ENCODE measurements around the gene MAP2K1. TPM values are rescaled to one million over a fixed set of nuclear protein-coding genes. Genes with fewer than 3 reads are reported as not detected.

The MAP2K1 gene
- total and polyA plus RNA-seq, 2 of the 4 experiments (the other 2 are of a cell fraction) = 34.7 to 37.8 TPM

GRCh38 chr15:66417736-66418135 is 31.0 kb downstream of the MAP2K1 start:
- Histone ChIP-seq H3K27ac (ENCODE audit: insufficient read depth, low read length) (no peak overlapping the region), H3K9me3 (ENCODE audit: control insufficient read depth, insufficient read depth, low read length) (peaks cover 2% of the 10 kb centered on the region), H3K27me3 (ENCODE audit: control insufficient read depth, insufficient read depth, low read length) (no peaks in the 10 kb centered on the region), H2AK5ac (ENCODE audit: low read depth, low read length) (no peak overlapping the region), H3K9me1 (ENCODE audit: insufficient read depth, low read length) (0 out of 2 replicates have a peak, but pooled peaks cover 10% of the 10 kb centered on the region), H4K5ac (ENCODE audit: low read depth, low read length) (no peak overlapping the region), H2BK20ac (ENCODE audit: low read depth, low read length) (no peak overlapping the region), H2BK15ac (ENCODE audit: low read depth, low read length) (no peak overlapping the region), H3K4me1 (ENCODE audit: control insufficient read depth, insufficient read depth, low read length) (0 out of 2 replicates have a peak, but pooled peaks cover 1% of the 10 kb centered on the region), H3K56ac (ENCODE audit: extremely low read depth, insufficient read depth, low read length) (peak overlapping the region; percentile 17; the same call in 1 of the 2 replicates), H2BK120ac (ENCODE audit: low read depth, low read length) (no peak overlapping the region), H3K4ac (ENCODE audit: low read depth, low read length) (no peak overlapping the region), H4K20me1 (ENCODE audit: insufficient read depth, low read length) (peaks cover 57% of the 10 kb centered on the region), H3K4me3 (ENCODE audit: insufficient read depth, low read depth, low read length) (peak overlapping the region; percentile 32; the same call in 1 of the 2 replicates), H4K91ac (ENCODE audit: insufficient read depth, low read depth, low read length) (no peak overlapping the region), H3K23ac (ENCODE audit: low read depth, low read length) (peak overlapping the region; percentile 65; the same call in 1 of the 2 replicates), H3K4me2 (ENCODE audit: low read depth, low read length) (peak overlapping the region; percentile 91), H2AK9ac (replicated peaks; ENCODE audit: low read depth, low read length, poor library complexity) (no peak overlapping the region), H3K14ac (replicated peaks; ENCODE audit: low read depth, low read length) (peak overlapping the region; percentile 74; the same call in 1 of the 2 replicates), H2BK5ac (ENCODE audit: low read depth, low read length, poor library complexity, severe bottlenecking) (no peak overlapping the region), H4K8ac (ENCODE audit: low read depth in 2 of 2, low read length in 2 of 2) (peak overlapping the region in 1 of 2 experiments; percentile 44; a peak in 1 of 4 replicates), H3K9ac (ENCODE audit: low read depth, low read length) (no peak overlapping the region), H2AFZ (replicated peaks; ENCODE audit: low read length, poor library complexity) (no peak overlapping the region), H3K36me3 (ENCODE audit: control insufficient read depth, insufficient read depth, low read length) (no peaks in the 10 kb centered on the region), H3K18ac (ENCODE audit: low read depth, low read length) (no peak overlapping the region; the same call in 1 of the 2 replicates), H3K79me1 (ENCODE audit: low read depth in 1 of 2, low read length in 2 of 2) (peaks cover 23 to 80% of the 10 kb centered on the region in 2 experiments)
- ChIA-PET CTCF (interaction anchor here (0.6 kb wide), 1 partner anchor 828 kb away, joined by 3 read pairs; no protein-coding TSS in a partner anchor), POLR2A (ENCODE audit: unreplicated experiment) (no interaction called here)
- intact Hi-C loops (cut with micrococcal nuclease) = no loop called here
- dilution Hi-C loops (cut with HindIII; ENCODE audit: low sequenced_read_pairs, unreplicated experiment) = loop anchor here (25.0 kb wide), 1 partner anchor 105 kb away; no protein-coding TSS in a partner anchor
- BruUV-seq (replicated peaks) = no TSS peak
- TF ChIP-seq RFX5 (IDR thresholded peaks at IDR 0.05; ENCODE audit: low read depth, low read length) (no peak), MAFK (IDR thresholded peaks at IDR 0.05; ENCODE audit: low read depth, low read length) (no peak)
- no peak; the same call in 1 of the 2 replicates for ATAC-seq (ENCODE audit: low read depth)
- no CpG with 5 or more reads among the region's 5 CpGs for WGBS, 2 experiments (ENCODE audit: extremely low coverage in 2 of 2, insufficient read length in 1 of 2)
- in situ Hi-C loops (cut with MboI; ENCODE audit: low sequenced_read_pairs) = no loop called here
- DNase-seq = no peak

Data from IMR-90 (cell line).